ENCODE data around the gene WIPF2. TPM values are rescaled to one million over a fixed set of nuclear protein-coding genes. Genes with fewer than 3 reads are reported as not detected.
"Not testable (repeated sequence)": the region's sequence is repeated elsewhere in the genome, so short reads cannot be mapped to it uniquely, and the experiment has no call there.

Gene WIPF2
- total RNA-seq, 2 experiments from 2014 or later: 26.0 TPM

- ChIA-PET POLR2A (interaction anchor here (0.6 to 3.3 kb wide), 4 partner anchors 17 to 89 kb away, joined by 3 to 36 read pairs (median 13); no protein-coding TSS in a partner anchor), CTCF (interaction anchor here (0.5 to 6.9 kb wide), 10 partner anchors 9 to 178 kb away, joined by 3 to 75 read pairs (median 9); partner anchors contain the start of gene WIPF2)
- peaks cover 57% of the 10 kb centered on the region for H3K4me1 Mint-ChIP-seq
- no peaks in the 10 kb centered on the region for H3K27me3 Mint-ChIP-seq
- no peak overlapping the region for H3K4me3 Mint-ChIP-seq
- peak; percentile 48 for DNase-seq
- H3K27ac Mint-ChIP-seq: peak overlapping the region; percentile 25
- peaks cover 60% of the 10 kb centered on the region for H3K36me3 Mint-ChIP-seq (ENCODE audit: low read depth)
- no peaks in the 10 kb centered on the region for H3K9me3 Mint-ChIP-seq
These were observed 71.7 kb downstream of the WIPF2 start for GRCh38 chr17:40290629-40291280.

GRCh38 chr17:40291281-40291664 is 72.2 kb downstream of the WIPF2 start:
- Mint-ChIP-seq H3K9me3 (no peaks in the 10 kb centered on the region), H3K4me3 (no peak overlapping the region), H3K27ac (peak overlapping the region; percentile 25), H3K36me3 (ENCODE audit: low read depth) (peaks cover 65% of the 10 kb centered on the region), H3K4me1 (peaks cover 62% of the 10 kb centered on the region), H3K27me3 (no peaks in the 10 kb centered on the region)
- no peak for DNase-seq
- ChIA-PET POLR2A (interaction anchor here (1.0 to 1.9 kb wide), 2 partner anchors 16 to 89 kb away, joined by 5 to 7 read pairs; no protein-coding TSS in a partner anchor), CTCF (interaction anchor here (1.0 to 6.9 kb wide), 6 partner anchors 9 to 178 kb away, joined by 3 to 75 read pairs (median 9); no protein-coding TSS in a partner anchor)

- no peak overlapping the region for H3K4me3 Mint-ChIP-seq
- no peaks in the 10 kb centered on the region for H3K9me3 Mint-ChIP-seq
- no peaks in the 10 kb centered on the region for H3K27me3 Mint-ChIP-seq
- H3K4me1 Mint-ChIP-seq: peaks cover 50% of the 10 kb centered on the region
- H3K36me3 Mint-ChIP-seq (ENCODE audit: low read depth): peaks cover 74% of the 10 kb centered on the region
- DNase-seq: no peak
- ChIA-PET POLR2A (interaction anchor here (1.0 to 1.6 kb wide), 4 partner anchors 11 to 169 kb away, joined by 3 to 5 read pairs (median 4); no protein-coding TSS in a partner anchor), CTCF (interaction anchor here (0.7 to 6.9 kb wide), 7 partner anchors 10 to 267 kb away, joined by 3 to 75 read pairs (median 4); no protein-coding TSS in a partner anchor)
- H3K27ac Mint-ChIP-seq: no peak overlapping the region
These were observed 74.3 kb downstream of the WIPF2 start for GRCh38 chr17:40293363-40293762.

GRCh38 chr17:40295488-40296436 is 76.7 kb downstream of the WIPF2 start:
- no peak for DNase-seq
- H3K27me3 Mint-ChIP-seq: no peaks in the 10 kb centered on the region
- no peaks in the 10 kb centered on the region for H3K9me3 Mint-ChIP-seq
- H3K4me1 Mint-ChIP-seq: peaks cover 32% of the 10 kb centered on the region
- peaks cover 77% of the 10 kb centered on the region for H3K36me3 Mint-ChIP-seq (ENCODE audit: low read depth)
- ChIA-PET POLR2A (interaction anchor here (0.7 to 2.4 kb wide), 4 partner anchors 11 to 119 kb away, joined by 3 to 8 read pairs (median 6); partner anchors contain the start of genes RAPGEFL1 and WIPF2), CTCF (interaction anchor here (1.1 to 1.4 kb wide), 2 partner anchors 10 to 94 kb away, joined by 3 read pairs; no protein-coding TSS in a partner anchor)
- peak overlapping the region; percentile 18 for H3K27ac Mint-ChIP-seq
- no peak overlapping the region for H3K4me3 Mint-ChIP-seq

- Mint-ChIP-seq H3K36me3 (ENCODE audit: low read depth) (peaks cover 84% of the 10 kb centered on the region), H3K9me3 (no peaks in the 10 kb centered on the region), H3K4me3 (no peak overlapping the region), H3K4me1 (peaks cover 25% of the 10 kb centered on the region), H3K27ac (no peak overlapping the region), H3K27me3 (no peaks in the 10 kb centered on the region)
- ChIA-PET POLR2A (interaction anchor here (0.7 to 2.4 kb wide), 6 partner anchors 9 to 424 kb away, joined by 3 to 6 read pairs (median 4); partner anchors contain the start of gene CDC6), CTCF (interaction anchor here (1.2 to 2.0 kb wide), 2 partner anchors 57 to 92 kb away, joined by 3 to 6 read pairs; no protein-coding TSS in a partner anchor)
- DNase-seq: no peak
These were observed 78.4 kb downstream of the WIPF2 start for GRCh38 chr17:40297511-40297910.

- no peak overlapping the region for H3K4me3 Mint-ChIP-seq
- peaks cover 86% of the 10 kb centered on the region for H3K36me3 Mint-ChIP-seq (ENCODE audit: low read depth)
- H3K9me3 Mint-ChIP-seq: no peaks in the 10 kb centered on the region
- no peaks in the 10 kb centered on the region for H3K27me3 Mint-ChIP-seq
- no peak for DNase-seq
- POLR2A ChIA-PET: interaction anchor here (1.1 to 2.3 kb wide), 4 partner anchors 10 to 56 kb away, joined by 3 to 9 read pairs (median 4); no protein-coding TSS in a partner anchor
- H3K4me1 Mint-ChIP-seq: peaks cover 28% of the 10 kb centered on the region
- CTCF ChIA-PET: interaction anchor here (1.1 to 2.0 kb wide), 2 partner anchors 18 to 56 kb away, joined by 4 to 6 read pairs; no protein-coding TSS in a partner anchor
- H3K27ac Mint-ChIP-seq: no peak overlapping the region
These were observed 79.6 kb downstream of the WIPF2 start for GRCh38 chr17:40298726-40299125.

GRCh38 chr17:40299159-40299757 is 80.2 kb downstream of the WIPF2 start:
- not testable (repeated sequence) for H3K9me3 Mint-ChIP-seq, H3K27me3 Mint-ChIP-seq, H3K4me3 Mint-ChIP-seq, DNase-seq, H3K27ac Mint-ChIP-seq
- Mint-ChIP-seq H3K4me1 (peaks cover 28% of the 10 kb centered on the region), H3K36me3 (ENCODE audit: low read depth) (peaks cover 84% of the 10 kb centered on the region)
- ChIA-PET POLR2A (interaction anchor here (1.1 to 2.3 kb wide), 4 partner anchors 11 to 55 kb away, joined by 3 to 9 read pairs (median 4); no protein-coding TSS in a partner anchor), CTCF (interaction anchor here (1.1 to 11.6 kb wide), 5 partner anchors 18 to 233 kb away, joined by 3 to 173 read pairs (median 6); no protein-coding TSS in a partner anchor)

- no peak overlapping the region for H3K27ac Mint-ChIP-seq
- no peak overlapping the region for H3K4me3 Mint-ChIP-seq
- H3K27me3 Mint-ChIP-seq: no peaks in the 10 kb centered on the region
- no peak for DNase-seq
- no peaks in the 10 kb centered on the region for H3K9me3 Mint-ChIP-seq
- peaks cover 18% of the 10 kb centered on the region for H3K4me1 Mint-ChIP-seq
- POLR2A ChIA-PET: interaction anchor here (1.3 to 6.0 kb wide), 2 partner anchors 26 to 52 kb away, joined by 3 to 35 read pairs; no protein-coding TSS in a partner anchor
- CTCF ChIA-PET: interaction anchor here (0.8 to 11.6 kb wide), 8 partner anchors 10 to 231 kb away, joined by 3 to 173 read pairs (median 6); no protein-coding TSS in a partner anchor
- peaks cover 65% of the 10 kb centered on the region for H3K36me3 Mint-ChIP-seq (ENCODE audit: low read depth)
These were observed 82.2 kb downstream of the WIPF2 start for GRCh38 chr17:40301315-40301714.

GRCh38 chr17:40303009-40303657 is 84.0 kb downstream of the WIPF2 start:
- peaks cover 15% of the 10 kb centered on the region for H3K4me1 Mint-ChIP-seq
- H3K27me3 Mint-ChIP-seq: no peaks in the 10 kb centered on the region
- H3K9me3 Mint-ChIP-seq: no peaks in the 10 kb centered on the region
- peak; percentile 50 for DNase-seq
- CTCF ChIA-PET: interaction anchor here (0.6 to 11.6 kb wide), 17 partner anchors 10 to 257 kb away, joined by 3 to 173 read pairs (median 7); partner anchors contain the start of gene TOP2A
- H3K36me3 Mint-ChIP-seq (ENCODE audit: low read depth): peaks cover 52% of the 10 kb centered on the region
- POLR2A ChIA-PET: interaction anchor here (0.6 to 8.8 kb wide), 8 partner anchors 12 to 255 kb away, joined by 3 to 68 read pairs (median 5); no protein-coding TSS in a partner anchor
- H3K27ac Mint-ChIP-seq: no peak overlapping the region
- H3K4me3 Mint-ChIP-seq: no peak overlapping the region

GRCh38 chr17:40303708-40304551 is 84.8 kb downstream of the WIPF2 start:
- Mint-ChIP-seq H3K27ac (no peak overlapping the region), H3K4me1 (peaks cover 15% of the 10 kb centered on the region), H3K27me3 (no peaks in the 10 kb centered on the region), H3K4me3 (no peak overlapping the region), H3K9me3 (no peaks in the 10 kb centered on the region), H3K36me3 (ENCODE audit: low read depth) (peaks cover 46% of the 10 kb centered on the region)
- CTCF ChIA-PET: interaction anchor here (0.7 to 11.6 kb wide), 11 partner anchors 10 to 229 kb away, joined by 3 to 173 read pairs (median 9); no protein-coding TSS in a partner anchor
- no peak for DNase-seq
- POLR2A ChIA-PET: interaction anchor here (0.6 to 8.8 kb wide), 11 partner anchors 10 to 256 kb away, joined by 3 to 68 read pairs (median 5); partner anchors contain the start of gene CDC6

Measured in activated CD4-positive, alpha-beta memory T cell treated with anti-CD3 and anti-CD28 coated beads, Interleukin-2, amount 10 ng/mL, durations not matched to agents 7 days and 5 days (primary cell).